GM21717 (cell line): ENCODE measurements around the gene ATP6V1C2.
"Not testable (repeated sequence)": the region's sequence is repeated elsewhere in the genome, so short reads cannot be mapped to it uniquely, and the experiment has no call there.

Experiments
- ATAC-seq: cut with Tn5 transposase; IDR thresholded peaks from one replicate; pipeline ENCODE4 v1.9.1; 2021; ENCODE audit warnings: mild to moderate bottlenecking, moderate library complexity; ENCODE audit not compliant: unreplicated experiment

ATP6V1C2 gene

GRCh38 chr2:10765461-10765860 lies 44.0 kb downstream of the ATP6V1C2 start:
- ATAC-seq, result no peak

GRCh38 chr2:10765914-10766313 lies 44.5 kb downstream of the ATP6V1C2 start:
- ATAC-seq, result no peak

- no peak for ATAC-seq
These were observed 46.7 kb downstream of the ATP6V1C2 start for GRCh38 chr2:10768063-10768507.

DNA sequence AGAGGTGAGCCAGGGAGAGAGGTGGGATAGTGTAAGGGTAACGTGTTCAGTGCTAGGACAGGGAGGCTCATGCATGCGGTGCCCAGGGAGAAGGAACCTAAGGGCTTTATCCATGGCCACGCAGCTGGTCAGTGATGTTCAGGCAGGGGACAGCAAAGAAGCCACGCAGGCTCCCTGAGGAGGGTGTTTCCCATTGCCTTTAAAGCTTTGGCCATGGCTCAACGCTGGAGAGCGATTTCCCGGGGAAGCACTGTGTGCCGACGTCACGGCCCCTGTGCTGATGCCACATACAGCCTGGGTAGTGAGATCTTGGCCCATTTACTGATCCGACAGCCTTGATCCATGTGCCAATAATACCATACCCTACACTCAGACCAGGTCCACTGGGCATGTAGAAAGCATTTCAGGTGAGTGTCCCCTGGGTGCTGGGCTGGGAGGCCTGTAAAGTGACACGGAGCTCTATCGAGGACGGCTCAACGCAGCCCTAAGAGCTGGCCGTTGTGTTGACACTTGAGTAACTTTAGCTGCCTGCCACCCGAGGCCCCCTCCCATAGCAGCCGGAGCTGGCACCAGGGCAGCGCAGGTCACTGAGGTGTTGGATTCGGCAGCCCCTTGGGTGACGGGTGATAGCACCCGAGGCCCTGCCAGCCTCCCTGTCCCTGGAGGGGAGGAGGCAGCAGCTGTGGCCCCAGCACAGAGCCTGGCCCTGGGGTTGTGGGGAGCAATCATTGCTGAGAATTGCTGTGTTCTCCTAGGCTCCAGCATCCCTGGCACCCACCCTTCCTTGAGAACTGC lies 49.7 kb downstream of the ATP6V1C2 start:
- ATAC-seq, result no peak

GRCh38 chr2:10771786-10772185 lies 50.4 kb downstream of the ATP6V1C2 start:
- ATAC-seq, result no peak

- no peak for ATAC-seq
These were observed 50.9 kb downstream of the ATP6V1C2 start for GRCh38 chr2:10772201-10772867.

DNA sequence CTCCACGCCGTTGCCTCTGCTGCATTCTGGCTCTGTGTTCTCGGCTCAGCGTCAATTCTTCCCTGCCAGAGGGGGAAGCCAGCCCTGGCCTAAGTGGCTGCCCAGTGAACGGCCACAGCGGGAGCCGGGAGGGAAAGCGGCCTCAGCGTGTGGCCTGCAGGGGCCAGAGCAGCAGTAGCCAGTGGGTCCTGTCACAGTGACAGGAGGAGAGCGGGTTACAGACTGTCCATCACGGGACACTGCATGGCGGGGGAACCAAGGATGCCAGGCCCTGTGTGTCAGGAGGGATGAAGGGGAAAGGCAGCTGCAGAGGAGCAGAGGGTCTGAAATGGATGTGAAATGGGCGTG lies 51.4 kb downstream of the ATP6V1C2 start:
- no peak for ATAC-seq

- no peak for ATAC-seq
These were observed 52.5 kb downstream of the ATP6V1C2 start for GRCh38 chr2:10773821-10774341.

GRCh38 chr2:10774394-10774793 lies 53.0 kb downstream of the ATP6V1C2 start:
- ATAC-seq, result no peak

- ATAC-seq, result no peak
These were observed 53.8 kb downstream of the ATP6V1C2 start for GRCh38 chr2:10775021-10775780.

GRCh38 chr2:10775831-10776230 lies 54.4 kb downstream of the ATP6V1C2 start:
- ATAC-seq, result no peak

DNA sequence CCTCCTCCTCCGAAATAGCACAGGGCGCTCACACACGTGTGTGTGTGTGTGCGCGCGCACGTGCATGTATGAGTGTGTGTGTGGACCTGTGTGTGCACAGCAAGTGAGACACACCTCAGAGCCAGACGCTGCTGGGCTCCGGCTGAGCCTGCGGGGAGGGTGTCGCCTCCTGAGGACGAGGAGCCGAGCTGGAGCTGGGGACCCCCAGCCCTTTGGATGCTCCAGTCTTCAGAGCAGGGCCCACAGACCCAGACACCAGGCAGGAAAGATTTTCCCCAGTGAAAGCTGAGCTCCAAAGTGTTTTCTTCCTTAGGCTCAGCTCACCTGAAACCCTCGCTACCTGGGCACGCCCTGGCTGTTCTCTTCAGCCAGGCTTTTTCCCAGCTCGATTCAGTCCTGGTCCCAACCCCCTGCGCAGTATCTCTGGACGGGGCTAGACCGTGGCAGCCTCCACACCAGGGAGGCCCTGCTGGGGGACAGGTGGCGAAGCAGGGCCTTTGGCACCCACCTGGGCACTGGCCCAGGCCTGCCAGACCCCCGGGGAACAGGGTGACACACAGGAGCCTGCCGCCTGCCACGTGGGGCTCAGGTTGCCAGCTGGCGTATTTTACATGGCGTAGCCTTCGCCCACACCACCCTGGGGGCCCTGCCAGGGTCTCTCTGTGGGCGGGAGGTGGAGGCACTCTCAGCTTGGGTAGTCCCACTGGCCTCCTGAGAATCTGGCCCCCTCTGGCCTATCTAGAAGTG lies 55.0 kb downstream of the ATP6V1C2 start:
- no peak for ATAC-seq

GRCh38 chr2:10777111-10777841 lies 55.8 kb downstream of the ATP6V1C2 start:
- no peak for ATAC-seq

DNA sequence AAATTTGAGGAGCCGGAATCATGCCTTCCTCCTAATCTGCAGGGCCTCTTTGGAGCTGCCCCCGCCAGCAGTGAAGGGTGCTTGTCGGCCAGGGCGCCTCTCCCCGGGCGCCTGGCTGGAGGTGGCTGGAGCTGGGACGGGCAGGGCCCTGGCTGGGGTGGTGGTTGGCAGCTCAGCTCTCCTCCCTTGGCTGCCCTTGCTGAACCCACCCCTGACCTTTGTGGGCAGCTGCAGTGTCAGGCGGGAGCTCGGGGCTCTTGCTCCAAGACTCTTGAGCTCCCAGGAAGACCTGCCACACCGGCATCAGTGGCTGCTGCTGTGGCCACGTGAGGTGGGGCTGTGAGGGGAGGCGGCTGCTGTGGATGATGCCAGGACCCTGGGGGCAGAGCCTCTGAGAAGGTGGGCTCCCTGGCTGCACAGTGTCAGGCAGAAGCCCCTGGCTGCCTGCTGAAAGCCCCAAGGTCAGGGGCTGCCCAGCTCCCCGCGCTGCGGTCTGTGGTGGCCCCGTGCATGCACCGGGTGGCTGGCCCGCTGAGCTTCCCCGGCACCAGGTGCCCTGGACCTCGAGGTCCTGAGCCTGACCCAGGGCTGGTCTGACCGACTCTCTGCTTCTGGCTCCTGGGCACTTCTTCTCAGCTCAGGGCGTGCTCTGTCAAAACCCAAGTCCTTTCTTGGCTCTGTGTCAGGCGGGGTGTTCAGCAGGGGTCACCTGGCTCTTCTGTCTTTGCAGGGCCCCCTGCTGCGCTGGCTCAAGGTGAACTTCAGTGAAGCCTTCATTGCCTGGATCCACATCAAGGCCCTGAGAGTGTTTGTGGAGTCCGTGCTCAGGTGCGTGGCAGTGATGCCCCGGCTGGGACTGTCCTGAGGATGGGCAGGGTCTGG lies 56.7 kb downstream of the ATP6V1C2 start:
- no peak for ATAC-seq

GRCh38 chr2:10778724-10779115 lies 57.3 kb downstream of the ATP6V1C2 start:
- ATAC-seq, result no peak

GRCh38 chr2:10779776-10780490 lies 58.5 kb downstream of the ATP6V1C2 start:
- no peak for ATAC-seq

- ATAC-seq, result no peak
These were observed 59.0 kb downstream of the ATP6V1C2 start for GRCh38 chr2:10780491-10780820.

DNA sequence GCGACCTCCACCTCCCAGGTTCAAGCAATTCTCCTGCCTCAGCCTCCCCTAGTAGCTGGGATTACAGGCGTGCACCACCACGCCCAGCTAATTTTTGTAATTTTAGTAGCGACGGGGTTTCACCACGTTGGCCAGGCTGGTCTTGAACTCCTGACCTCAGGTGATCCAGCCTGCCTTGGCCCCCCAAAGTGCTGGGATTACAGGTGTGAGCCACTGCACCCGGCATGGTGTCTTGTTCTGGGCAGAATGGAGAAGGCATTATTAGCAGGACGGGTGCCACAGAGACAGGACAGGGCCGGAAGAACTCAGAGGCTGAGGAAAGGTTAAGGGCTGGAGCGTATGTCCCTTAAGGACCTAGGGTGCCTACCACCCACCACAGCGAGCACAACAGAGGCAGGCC lies 59.4 kb downstream of the ATP6V1C2 start:
- ATAC-seq, result not testable (repeated sequence)

- ATAC-seq, result no peak
These were observed 60.3 kb downstream of the ATP6V1C2 start for GRCh38 chr2:10781746-10782145.
